Mucosa of descending colon (tissue), 3 donors: ENCODE data around the gene WDR54. TPM values are rescaled to one million over a fixed set of nuclear protein-coding genes. Genes with fewer than 3 reads are reported as not detected.

ENCODE experiments used
- ATAC-seq: fragments of 200-7000 bp; cut with Tn5 transposase; one replicate; pipeline ENCODE4 v1.9.1; 2020; ENCODE audit warnings: mild to moderate bottlenecking, moderate library complexity
- DNase-seq, 3 donors: peaks; one replicate each; pipeline ENCODE4 v3.0.0-alpha.2; 2020
- H3K36me3 ChIP-seq: fragments of 200-600 bp; one replicate; pipeline ENCODE4 v1.8.0; 2021; ENCODE audit warnings: low read depth, mild to moderate bottlenecking
- H3K4me1 ChIP-seq: fragments of 200-600 bp; one replicate; pipeline ENCODE4 v1.8.0; 2021; ENCODE audit warnings: low read depth, mild to moderate bottlenecking
- H3K4me3 ChIP-seq: fragments of 200-600 bp; one replicate; pipeline ENCODE4 v1.8.0; 2021; ENCODE audit warnings: mild to moderate bottlenecking
- H3K9me3 ChIP-seq: fragments of 200-600 bp; one replicate; pipeline ENCODE4 v1.8.0; 2021; ENCODE audit warnings: mild to moderate bottlenecking
- CTCF ChIP-seq: fragments of 200-600 bp; IDR thresholded peaks from one replicate; pipeline ENCODE4 v1.8.0; 2022; ENCODE audit warnings: antibody characterized with exemption, mild to moderate bottlenecking
- intact Hi-C, 2 donors: fragments of 100-400 bp; cut with DNase I in 1 of 2; cut with micrococcal nuclease in 1 of 2; formaldehyde crosslinking; loops; one replicate each; pipeline versions ENCODE4 v1.11.0 to v1.11.1; 2022; cut with DNase I, micrococcal nuclease
- total RNA-seq, 3 donors: library from RNA; stranded (reverse); fragmentation: NEBNext Ultra II Directional in 2 of 3; extraction: Animal tissue kit (Norgen Biotek cat#: 25700) in 2 of 3; gene quantifications; one replicate each; pipeline versions ENCODE4 v1.2.1 to v1.2.4, GENCODE V29; 2021 to 2023
- donor health status: DM: no; HTN: no; CAD: no; lungs with moderate emphysema.
- donor health status: DM: no; HTN: no; CAD: no.
- donor health status: DM: no; HTN: yes; CAD: no.

WDR54 gene
- total RNA-seq, 3 donors from 2014 or later: 4.0 to 4.8 (median 4.5) TPM

GRCh38 chr2:74375838-74376237 is 45.7 kb upstream of the WDR54 start:
- Histone ChIP-seq H3K4me3 (no peak overlapping the region), H3K9me3 (no peaks in the 10 kb centered on the region), H3K36me3 (no peaks in the 10 kb centered on the region), H3K4me1 (peaks cover 24% of the 10 kb centered on the region)
- ATAC-seq (no peak), DNase-seq (no peak)
- no peak for TF ChIP-seq CTCF
- intact Hi-C loops: no loop called here

- Histone ChIP-seq H3K9me3 (no peaks in the 10 kb centered on the region), H3K4me3 (no peak overlapping the region), H3K4me1 (peaks cover 19% of the 10 kb centered on the region), H3K36me3 (no peaks in the 10 kb centered on the region)
- DNase-seq: no peak
- no peak for TF ChIP-seq CTCF
- ATAC-seq: no peak
- intact Hi-C loops: no loop called here
These were observed 43.5 kb upstream of the WDR54 start for GRCh38 chr2:74378007-74378406.

GRCh38 chr2:74379851-74380789 is 41.4 kb upstream of the WDR54 start, which contains the start of gene DCTN1:
TSS of gene DCTN1 (minus strand) at chr2:74380311. CDS start at chr2:74380037, 274 bp downstream.
- Histone ChIP-seq H3K4me1 (peaks cover 14% of the 10 kb centered on the region), H3K4me3 (no peak within 1 kb of the TSS), H3K9me3 (no peaks in the 10 kb centered on the region), H3K36me3 (no peaks in the 10 kb centered on the region)
- intact Hi-C loops: no loop called here
- ATAC-seq (peak; percentile 77), DNase-seq (peak in 1 of 3 donors; percentile 71)
- no peak for TF ChIP-seq CTCF

DNA sequence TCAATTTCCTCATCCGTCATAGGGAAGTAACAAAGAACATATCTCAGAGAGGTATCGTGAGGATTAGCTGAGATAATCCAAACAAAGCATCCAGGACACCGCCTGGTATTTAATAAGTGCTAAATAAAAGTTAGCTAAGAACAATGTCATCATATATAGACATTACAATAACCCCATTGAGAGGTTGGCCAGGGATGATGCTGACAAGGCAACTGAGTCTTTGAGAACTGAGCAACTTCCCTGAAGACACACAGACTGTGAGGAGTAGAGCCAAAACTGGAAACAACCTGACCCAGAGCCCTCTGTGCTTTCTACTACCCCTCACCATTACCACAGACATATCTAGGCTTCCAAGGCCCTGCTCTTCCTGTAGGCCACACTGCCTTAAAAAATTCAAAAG is 39.8 kb upstream of the WDR54 start:
- Histone ChIP-seq H3K9me3 (no peaks in the 10 kb centered on the region), H3K36me3 (no peaks in the 10 kb centered on the region), H3K4me3 (no peak overlapping the region), H3K4me1 (peaks cover 14% of the 10 kb centered on the region)
- TF ChIP-seq CTCF: no peak
- no peak for ATAC-seq
- DNase-seq: no peak
- intact Hi-C loops: no loop called here

- Histone ChIP-seq H3K4me1 (peaks cover 14% of the 10 kb centered on the region), H3K9me3 (no peaks in the 10 kb centered on the region), H3K4me3 (no peak overlapping the region), H3K36me3 (no peaks in the 10 kb centered on the region)
- ATAC-seq: peak; percentile 76
- DNase-seq: no peak
- intact Hi-C loops: no loop called here
- no peak for TF ChIP-seq CTCF
These were observed 38.3 kb upstream of the WDR54 start for GRCh38 chr2:74383254-74383653.
